GM23338 (cell line): ENCODE data around the gene TRPC6. TPM values are rescaled to one million over a fixed set of nuclear protein-coding genes. Genes with fewer than 3 reads are reported as not detected.

ENCODE experiments used
- CREB1 ChIP-seq: fragments of 250-450 bp; sonication (Bioruptor Pico); IDR thresholded peaks from 2 replicates; pipeline ENCODE4 v1.5.0; 2020; ENCODE audit warnings: low read depth, mild to moderate bottlenecking, moderate library complexity
- ETS1 ChIP-seq: IDR thresholded peaks from 2 replicates; pipeline ENCODE4 v1.6.1; 2016; ENCODE audit warnings: antibody characterized with exemption
- EZH2 ChIP-seq: fragments of 200-600 bp; sonication (generic); IDR thresholded peaks from one replicate; pipeline ENCODE4 v1.8.0; 2017; ENCODE audit warnings: antibody characterized with exemption, mild to moderate bottlenecking, low read depth; ENCODE audit not compliant: unreplicated experiment
- STAT1 ChIP-seq: IDR thresholded peaks from one replicate; pipeline ENCODE4 v1.6.1; 2016; ENCODE audit warnings: antibody characterized with exemption; ENCODE audit not compliant: unreplicated experiment
- ZNF331 ChIP-seq: fragments of 250-450 bp; sonication (Bioruptor Pico); IDR thresholded peaks from 2 replicates; pipeline ENCODE4 v1.5.0; 2020; ENCODE audit warnings: low read depth, mild to moderate bottlenecking, moderate library complexity
- microRNA-seq: library from miRNA; unstranded; fragments of <30 nt; microRNA quantifications from one replicate; pipeline ENCODE4, GENCODE V29; 2017
- polyA plus RNA-seq: library from polyadenylated mRNA; unstranded; fragments of >200 nt; fragmentation: Nextera tagmentation; extraction: Ambion mirVana; gene quantifications from 2 replicates; pipeline ENCODE4 v1.2.1, GENCODE V29; 2016
- small RNA-seq: library from RNA; depleted of rRNA; stranded (forward); fragments of <200 nt; gene quantifications from one replicate; pipeline ENCODE3, GENCODE V24; 2014; ENCODE audit warnings: low replicate concordance
- total RNA-seq: library from RNA; depleted of rRNA; stranded (reverse); fragments of >200 nt; shearing (Covaris generic); gene quantifications from 2 replicates; pipeline ENCODE4 v1.2.3, GENCODE V29; 2014

TRPC6 gene
- total and polyA plus RNA-seq, 2 experiments from 2014 or later, result 0.05 to 4.4 TPM

DNA sequence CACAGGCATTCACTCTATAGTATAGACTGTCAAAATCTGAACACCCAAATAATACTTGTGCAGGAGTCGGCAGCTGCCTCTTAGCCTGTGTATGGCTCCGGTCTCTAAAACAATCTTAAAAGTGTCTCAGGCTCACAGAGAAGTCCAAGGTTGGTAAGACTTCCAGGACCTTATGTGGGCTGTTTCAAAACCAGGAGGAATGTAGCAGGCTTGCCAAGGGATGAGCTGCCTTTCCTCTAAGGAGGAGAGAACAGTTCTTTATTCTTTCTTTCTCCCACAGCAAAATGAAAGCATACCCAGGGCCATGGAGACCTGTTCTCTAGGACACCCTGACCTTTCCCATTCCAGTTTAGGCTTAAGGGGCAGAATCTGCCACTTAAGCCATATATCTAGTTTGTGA, 176.5 kb downstream of the TRPC6 start (continued):
- no peak for TF ChIP-seq EZH2
- TF ChIP-seq ZNF331 (CRISPR knock-in tag), result no peak
- TF ChIP-seq ETS1, result no peak
- no peak for TF ChIP-seq STAT1
- TF ChIP-seq CREB1 (CRISPR knock-in tag), result no peak

Small RNA genes within 50 kb of the gene (microRNA-seq; reads per million reads assigned to microRNA genes)
- gene MIR3920, result not detected

Small RNA genes within 50 kb of the gene (small RNA-seq; reads per million reads assigned to genes)
- gene MIR3920, result not detected
